ENCODE data around the gene KCTD15.

The KCTD15 gene

DNA sequence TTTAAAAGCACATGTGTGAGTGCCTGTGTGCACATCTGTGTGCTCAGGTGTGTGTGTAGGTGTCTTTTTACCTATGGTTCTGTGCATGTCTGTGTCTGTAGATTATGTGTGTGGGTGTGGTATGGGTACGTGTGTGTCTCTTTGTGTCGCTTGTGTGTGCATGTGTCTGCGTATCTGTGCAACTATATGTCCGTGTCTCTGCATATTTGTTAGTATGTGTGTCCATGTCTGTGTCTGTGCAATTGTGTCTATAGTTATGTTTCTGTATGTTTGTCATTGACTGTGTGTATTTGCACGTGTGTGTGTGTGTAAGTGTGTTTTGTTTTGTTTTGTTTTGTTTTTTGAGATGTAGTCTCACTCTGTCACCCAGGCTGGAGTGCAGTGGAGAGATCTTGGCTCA, 7.3 kb upstream of the KCTD15 start:
- H3K4me1 ChIP-seq (ENCODE audit: insufficient read depth, low read length): no peaks in the 10 kb centered on the region
- H3K27ac ChIP-seq (ENCODE audit: low read length): no peak overlapping the region
- DNase-seq (no peak), ATAC-seq (ENCODE audit: insufficient read depth, low read depth) (no peak)
- no peak overlapping the region for H3K9ac ChIP-seq (ENCODE audit: low read depth, low read length)
- H3K79me2 ChIP-seq (ENCODE audit: insufficient read depth, low read length): no peaks in the 10 kb centered on the region
- H3K9me3 ChIP-seq (ENCODE audit: insufficient read depth, low read length, severe bottlenecking): no peaks in the 10 kb centered on the region
- H4K20me1 ChIP-seq (ENCODE audit: insufficient read depth, low read length): no peaks in the 10 kb centered on the region
- no peak for TF ChIP-seq EZH2 (IDR thresholded peaks at IDR 0.05; ENCODE audit: borderline replicate concordance, low read depth, low read length, severe bottlenecking)
- TF ChIP-seq CTCF (IDR thresholded peaks at IDR 0.05; ENCODE audit: borderline replicate concordance, extremely low read depth, low read length, poor library complexity, severe bottlenecking): no peak
- H3K4me2 ChIP-seq (ENCODE audit: insufficient read depth, low read length): no peak overlapping the region
- no peak overlapping the region for H3K4me3 ChIP-seq (ENCODE audit: low read depth in 1 of 2, low read length in 2 of 2)
- no peaks in the 10 kb centered on the region for H3K27me3 ChIP-seq (ENCODE audit: insufficient read depth, low read length, poor library complexity)
- no peak overlapping the region for H2AFZ ChIP-seq (ENCODE audit: low read depth, low read length)
- H3K36me3 ChIP-seq (ENCODE audit: insufficient read depth, low read length): no peaks in the 10 kb centered on the region

- Histone ChIP-seq H3K4me1 (ENCODE audit: insufficient read depth, low read length) (no peaks in the 10 kb centered on the region), H3K27ac (ENCODE audit: low read length) (no peak overlapping the region), H2AFZ (ENCODE audit: low read depth, low read length) (no peak overlapping the region), H3K79me2 (ENCODE audit: insufficient read depth, low read length) (no peaks in the 10 kb centered on the region), H3K9me3 (ENCODE audit: insufficient read depth, low read length, severe bottlenecking) (no peaks in the 10 kb centered on the region), H3K4me2 (ENCODE audit: insufficient read depth, low read length) (no peak overlapping the region), H3K9ac (ENCODE audit: low read depth, low read length) (no peak overlapping the region), H4K20me1 (ENCODE audit: insufficient read depth, low read length) (no peaks in the 10 kb centered on the region), H3K36me3 (ENCODE audit: insufficient read depth, low read length) (no peaks in the 10 kb centered on the region), H3K27me3 (ENCODE audit: insufficient read depth, low read length, poor library complexity) (no peaks in the 10 kb centered on the region), H3K4me3 (ENCODE audit: low read depth in 1 of 2, low read length in 2 of 2) (no peak overlapping the region)
- no peak for TF ChIP-seq EZH2 (IDR thresholded peaks at IDR 0.05; ENCODE audit: borderline replicate concordance, low read depth, low read length, severe bottlenecking)
- TF ChIP-seq CTCF (IDR thresholded peaks at IDR 0.05; ENCODE audit: borderline replicate concordance, extremely low read depth, low read length, poor library complexity, severe bottlenecking): no peak
- no peak for DNase-seq
- no peak for ATAC-seq (ENCODE audit: insufficient read depth, low read depth)
These were observed 1.8 kb upstream of the KCTD15 start for GRCh38 chr19:33794683-33795369.

DNA sequence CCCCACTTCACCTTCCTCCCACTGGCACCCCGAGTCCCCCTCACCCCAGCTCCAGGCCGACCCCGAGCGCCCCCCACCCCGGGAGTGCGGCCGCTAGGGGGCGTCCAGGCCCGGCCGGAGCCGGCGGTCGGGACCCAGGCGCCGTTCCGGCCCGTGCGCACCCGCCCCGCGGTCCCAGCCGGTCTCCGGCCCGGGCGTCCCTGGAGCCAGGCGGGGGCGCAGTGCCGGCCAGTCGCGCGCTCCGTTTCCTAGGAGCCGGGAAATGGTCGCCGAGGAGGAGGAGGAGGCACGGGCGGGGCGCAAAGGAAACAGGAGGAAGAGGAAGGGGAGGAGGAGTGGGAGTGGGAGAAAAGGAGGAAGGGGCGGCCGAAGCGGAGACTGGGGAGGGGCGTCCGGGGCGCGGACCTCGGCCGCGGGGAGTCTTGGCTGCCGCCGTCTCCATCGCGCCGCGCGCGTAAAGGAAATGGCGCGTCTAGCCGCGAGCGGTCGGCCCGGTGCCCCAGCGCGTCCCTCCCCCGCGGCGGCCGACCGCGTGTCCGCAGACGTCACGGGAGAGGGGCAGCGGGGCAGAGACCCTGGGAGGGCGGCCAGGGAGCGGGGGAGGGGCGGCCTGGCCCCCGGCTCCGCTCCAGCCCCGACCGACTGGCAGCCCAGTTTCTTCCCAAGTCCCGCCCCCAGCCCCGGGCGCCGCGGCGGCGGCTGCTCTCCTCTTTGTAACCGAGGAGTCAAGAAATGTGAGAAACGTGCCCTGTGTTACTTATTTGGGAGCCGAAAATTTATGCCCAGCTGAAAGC, 1.1 kb upstream of the KCTD15 start:
- DNase-seq (no peak), ATAC-seq (ENCODE audit: insufficient read depth, low read depth) (no peak)
- no peak for TF ChIP-seq CTCF (IDR thresholded peaks at IDR 0.05; ENCODE audit: borderline replicate concordance, extremely low read depth, low read length, poor library complexity, severe bottlenecking)
- no peak for TF ChIP-seq EZH2 (IDR thresholded peaks at IDR 0.05; ENCODE audit: borderline replicate concordance, low read depth, low read length, severe bottlenecking)
- Histone ChIP-seq H3K4me2 (ENCODE audit: insufficient read depth, low read length) (no peak overlapping the region), H3K79me2 (ENCODE audit: insufficient read depth, low read length) (no peaks in the 10 kb centered on the region), H2AFZ (ENCODE audit: low read depth, low read length) (no peak overlapping the region), H3K9ac (ENCODE audit: low read depth, low read length) (no peak overlapping the region), H3K4me3 (ENCODE audit: low read depth in 1 of 2, low read length in 2 of 2) (no peak overlapping the region), H3K9me3 (ENCODE audit: insufficient read depth, low read length, severe bottlenecking) (no peaks in the 10 kb centered on the region), H4K20me1 (ENCODE audit: insufficient read depth, low read length) (no peaks in the 10 kb centered on the region), H3K27ac (ENCODE audit: low read length) (no peak overlapping the region), H3K27me3 (ENCODE audit: insufficient read depth, low read length, poor library complexity) (no peaks in the 10 kb centered on the region), H3K4me1 (ENCODE audit: insufficient read depth, low read length) (no peaks in the 10 kb centered on the region), H3K36me3 (ENCODE audit: insufficient read depth, low read length) (no peaks in the 10 kb centered on the region)

Measured in DND-41 (cell line).